Measurements from ENCODE around the gene RGS6. TPM values are rescaled to one million over a fixed set of nuclear protein-coding genes. Genes with fewer than 3 reads are reported as not detected.

RGS6 gene
- polyA plus RNA-seq, 12 donors = 4.9 to 11.4 (median 6.0) TPM; not detected in 1

GRCh38 chr14:72577521-72577920, 645.3 kb downstream of the RGS6 start:
- DNase-seq = no peak

GRCh38 chr14:72578514-72578913, 646.3 kb downstream of the RGS6 start:
- DNase-seq = no peak

DNA sequence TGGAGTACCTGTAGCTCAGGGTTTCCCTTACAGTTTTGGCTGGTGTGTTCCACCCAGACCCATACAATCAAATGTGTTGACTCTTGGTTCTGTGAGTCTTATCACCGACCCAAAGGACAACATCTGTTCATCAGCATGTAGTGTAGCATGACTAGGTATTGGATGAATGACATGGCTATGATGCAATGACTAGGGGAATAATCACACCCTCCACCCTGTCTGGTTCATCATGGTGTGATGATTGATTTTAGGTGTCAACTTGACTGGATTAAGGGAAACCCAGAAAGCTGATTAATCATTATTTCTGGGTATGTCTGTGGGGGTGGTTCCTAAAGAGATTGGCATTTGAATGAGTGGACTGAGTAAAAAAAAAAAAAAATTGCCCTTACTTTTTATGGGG, 650.4 kb downstream of the RGS6 start:
- no peak for DNase-seq

- DNase-seq = no peak
Measured at GRCh38 chr14:72583316-72584272, 651.4 kb downstream of the RGS6 start.

DNA sequence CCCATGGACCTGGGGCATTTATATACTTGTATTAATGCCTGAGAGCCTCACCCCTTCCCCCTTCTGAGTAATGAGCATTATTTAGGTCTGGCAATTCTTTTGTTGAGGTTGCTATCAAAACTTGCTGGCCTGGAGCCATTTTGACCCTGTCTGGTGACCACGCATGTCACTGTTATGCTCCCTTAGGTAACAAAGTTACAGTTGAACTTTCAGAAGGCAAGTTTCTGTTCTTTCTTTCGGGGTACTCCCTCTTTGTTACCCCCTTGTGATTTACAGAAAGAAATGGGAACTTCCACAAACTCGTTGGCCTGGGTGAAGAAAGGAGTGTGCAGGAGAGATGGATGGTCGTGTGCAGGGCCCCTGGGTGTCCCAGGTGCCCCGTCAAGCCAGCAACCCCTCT, 656.3 kb downstream of the RGS6 start:
- no peak for DNase-seq

DNA sequence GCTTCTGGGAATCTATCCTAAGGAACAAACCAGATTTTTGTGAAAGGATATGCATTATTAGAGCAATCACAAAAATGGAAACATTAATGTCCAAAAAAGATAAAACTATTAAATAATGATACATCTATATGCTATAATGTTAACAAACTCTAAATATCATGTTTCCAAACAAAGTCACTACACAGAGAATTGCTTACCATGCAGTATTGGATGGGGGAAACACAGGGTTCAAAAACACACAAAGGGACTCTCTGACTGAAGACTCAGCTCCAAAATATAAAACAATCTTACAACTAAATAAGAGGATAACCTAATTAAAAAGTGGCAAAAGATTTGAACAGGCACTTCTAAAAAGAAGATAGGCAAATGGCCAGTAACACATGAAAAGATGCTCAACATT, 657.4 kb downstream of the RGS6 start:
- no peak for DNase-seq

- DNase-seq = no peak
Measured at GRCh38 chr14:72590577-72590976, 658.3 kb downstream of the RGS6 start.

DNA sequence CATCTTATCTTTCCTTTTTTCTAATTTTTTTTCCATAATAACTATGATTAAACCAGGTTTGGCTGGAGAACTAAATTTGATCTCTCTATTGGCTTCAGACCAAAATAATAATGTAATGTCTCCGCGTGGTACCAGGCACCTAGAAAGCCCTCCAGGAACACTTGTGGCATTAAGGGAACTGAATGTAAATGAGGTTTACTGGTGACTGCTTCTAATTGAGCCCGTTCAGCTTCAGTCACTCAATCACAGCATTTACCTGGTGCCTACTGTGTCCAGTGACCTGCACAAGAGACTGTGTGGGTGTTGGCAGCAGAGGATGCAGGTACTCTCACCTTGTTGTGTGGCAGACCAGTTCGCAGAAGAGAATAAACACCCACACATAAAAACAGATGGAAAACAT, 659.2 kb downstream of the RGS6 start:
- no peak for DNase-seq

DNA sequence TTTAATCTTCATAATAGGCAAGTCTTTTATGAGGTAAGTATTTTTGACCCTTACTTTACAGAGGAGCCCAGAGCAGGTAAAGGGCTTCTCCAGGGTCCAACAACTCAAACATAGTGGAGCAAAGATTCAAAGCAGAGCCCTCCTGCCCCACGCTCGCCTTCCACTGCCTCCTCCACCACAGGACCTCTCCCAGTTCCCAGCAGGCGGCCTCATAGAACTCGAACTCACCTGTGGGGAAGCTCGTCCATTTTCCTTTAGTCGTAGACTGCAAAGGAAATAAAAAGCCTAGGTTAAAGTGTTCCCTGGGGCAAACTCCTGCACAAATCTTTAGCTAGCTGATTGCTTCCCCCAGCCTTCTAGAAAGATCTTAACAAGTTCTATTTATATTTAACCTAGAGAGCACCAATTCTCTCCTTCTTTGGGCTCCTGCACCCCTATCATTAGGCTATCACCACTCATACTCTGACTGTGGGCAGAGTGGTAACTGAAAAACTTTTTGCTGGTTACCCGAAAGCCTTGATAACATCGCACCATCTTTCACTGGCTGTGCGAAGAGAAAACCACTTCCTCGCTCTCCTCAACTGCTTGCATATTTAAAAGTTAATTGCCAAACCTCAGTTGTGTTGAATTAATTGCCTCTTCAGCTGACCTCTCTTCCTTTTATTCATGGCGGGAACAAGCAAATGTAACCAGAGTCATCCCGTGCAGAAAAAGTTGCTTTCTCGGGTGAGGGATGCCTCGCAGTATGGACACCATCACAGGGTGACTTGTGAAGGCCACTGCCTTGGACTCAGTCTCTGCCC, 662.1 kb downstream of the RGS6 start:
- no peak for DNase-seq

GRCh38 chr14:72595152-72595862, 663.1 kb downstream of the RGS6 start:
- DNase-seq = no peak

DNA sequence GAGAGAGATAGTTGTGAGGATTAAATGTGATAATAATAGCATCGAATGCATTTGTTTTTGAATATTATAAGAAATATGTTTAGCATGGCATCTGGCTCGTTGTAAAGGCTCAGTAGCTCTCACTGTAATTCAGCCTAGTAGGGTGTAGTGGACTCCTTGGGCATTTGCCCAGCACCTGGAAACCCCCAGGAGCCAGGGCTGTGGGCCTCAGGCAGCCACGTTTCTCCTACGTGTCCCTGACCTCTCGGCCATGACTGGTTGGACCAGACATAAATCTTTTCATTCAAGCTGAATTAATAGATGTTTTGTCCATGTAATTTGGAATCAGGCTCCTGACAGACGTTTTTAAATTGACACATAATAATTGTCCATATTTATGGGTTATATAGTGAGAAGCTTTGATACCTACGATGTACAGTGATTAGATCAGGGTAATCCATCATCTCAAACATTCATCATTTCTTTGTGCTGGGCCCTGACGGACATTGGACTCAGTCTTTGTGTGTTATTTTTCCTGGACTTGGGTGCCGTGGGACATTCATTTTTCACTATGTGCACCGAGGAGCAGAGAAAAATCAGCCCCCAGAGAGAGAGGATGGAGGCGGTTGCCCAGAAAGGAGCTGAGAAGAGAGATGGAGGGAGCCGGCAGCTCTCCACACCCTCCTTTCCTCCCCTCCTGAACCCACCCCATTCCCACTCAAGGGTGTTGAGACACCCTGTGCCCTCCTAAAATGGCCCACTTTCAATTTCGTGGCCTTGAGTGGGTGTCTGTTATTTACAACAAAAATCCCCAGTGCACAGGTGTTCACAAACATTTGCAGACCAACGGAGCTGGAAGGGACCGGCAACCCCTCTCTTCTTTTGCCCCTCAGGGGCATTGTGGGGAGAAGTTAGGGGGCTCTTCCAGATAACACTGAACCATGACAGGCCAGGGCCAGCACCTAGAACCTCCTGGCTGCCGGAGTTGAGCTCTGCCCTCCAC, 665.3 kb downstream of the RGS6 start:
- DNase-seq = no peak

DNA sequence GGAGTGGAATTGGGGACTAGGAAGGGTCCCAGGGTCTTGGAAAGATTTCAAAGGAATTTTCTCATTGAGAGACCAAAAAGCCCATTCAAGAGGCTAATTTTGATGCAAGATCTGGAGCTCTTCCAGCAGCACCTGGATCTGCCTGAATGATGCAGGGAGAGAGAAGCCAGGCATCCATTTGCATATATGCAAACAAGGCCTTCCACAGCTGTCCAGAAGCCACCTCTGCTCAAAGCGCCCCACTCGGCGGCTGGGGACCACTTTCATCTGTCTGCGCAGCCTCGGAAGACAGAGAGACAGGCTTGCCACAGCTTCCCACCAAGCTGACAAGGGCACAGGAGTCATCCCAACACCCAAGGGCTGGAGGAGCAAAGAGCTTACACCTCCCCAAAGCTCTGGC, 666.1 kb downstream of the RGS6 start:
- no peak for DNase-seq

- no peak for DNase-seq
Measured at GRCh38 chr14:72599579-72600470, 667.6 kb downstream of the RGS6 start.

DNA sequence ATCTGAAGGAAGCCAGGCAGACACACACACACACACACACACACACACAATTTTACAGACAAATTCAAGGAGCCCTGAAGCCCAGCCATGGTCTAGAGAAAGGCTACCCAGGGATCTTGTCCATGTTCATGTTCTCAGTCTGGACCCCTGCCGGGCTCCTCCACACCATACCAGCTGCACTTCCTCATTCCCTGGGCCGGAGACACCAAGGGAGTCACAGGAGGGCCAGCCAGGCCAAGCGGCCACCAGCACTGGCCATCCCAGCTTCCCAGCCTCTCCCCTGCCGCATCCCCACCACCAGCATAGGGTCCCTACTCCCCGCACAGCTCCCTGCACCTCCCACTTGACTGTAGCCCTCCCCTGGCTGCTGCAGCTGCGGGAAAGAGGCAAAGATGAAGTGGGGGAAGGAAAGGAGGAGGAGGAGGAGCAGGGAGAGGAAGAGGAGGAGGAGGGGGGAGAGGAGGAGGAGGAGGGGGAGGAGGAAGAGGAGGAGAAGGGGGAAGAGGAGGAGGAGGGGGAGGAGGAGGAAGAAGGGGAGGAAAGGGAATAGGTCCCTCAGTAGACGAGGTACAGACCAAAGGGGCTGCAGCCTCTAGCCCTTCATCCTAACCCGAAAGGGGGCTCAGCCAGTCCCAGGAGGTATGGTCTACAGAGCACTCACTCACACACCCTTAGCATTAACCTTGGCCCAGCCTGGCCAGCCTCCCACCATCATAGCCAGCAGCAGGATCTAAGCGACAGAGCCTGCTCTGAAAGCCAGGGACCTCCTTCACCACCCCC, 668.5 kb downstream of the RGS6 start:
- no peak for DNase-seq

DNA sequence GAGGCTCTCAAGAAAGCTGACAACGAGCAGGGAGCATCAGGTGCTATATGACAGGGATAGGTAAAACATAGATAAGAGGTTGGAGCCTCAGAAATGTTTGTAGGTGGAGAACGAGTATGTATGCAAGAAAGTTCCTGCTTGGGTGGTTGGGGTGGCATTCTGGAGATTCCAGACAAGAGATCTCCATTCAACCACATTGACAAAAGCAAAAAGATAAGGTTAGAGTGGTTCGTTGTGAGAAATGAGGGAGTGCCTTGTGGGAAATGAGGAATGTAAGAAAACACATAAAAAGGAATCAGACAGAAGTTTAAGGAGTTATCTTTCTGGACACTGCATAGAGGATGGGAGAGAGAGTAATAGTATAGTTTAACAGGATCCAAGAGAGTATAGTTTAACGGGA, 671.4 kb downstream of the RGS6 start:
- no peak for DNase-seq

- no peak for DNase-seq
Measured at GRCh38 chr14:72604133-72604532, 671.9 kb downstream of the RGS6 start.

GRCh38 chr14:72605096-72605920, 673.1 kb downstream of the RGS6 start:
- no peak for DNase-seq

DNA sequence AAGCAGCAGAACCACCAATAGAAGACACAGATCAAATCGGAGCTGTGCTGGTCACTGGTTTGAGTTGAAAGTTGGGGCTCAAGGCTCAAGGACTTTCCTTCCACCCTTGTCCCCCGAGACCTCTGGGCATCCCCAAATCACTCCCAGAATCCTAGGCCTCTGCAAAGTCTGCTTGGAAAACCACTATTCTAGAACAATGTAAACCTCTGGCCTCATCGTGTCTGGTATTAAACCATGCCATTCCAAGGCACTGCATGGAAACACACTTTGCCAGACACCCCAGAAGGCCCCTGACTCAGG, 673.6 kb downstream of the RGS6 start:
- DNase-seq = no peak
